AG09309 (cell line): ENCODE measurements around the gene PES1.
A peak's percentile ranks its signal among the peaks of the same experiment; 100 is the strongest.

Source experiments
- DNase-seq: peaks from one replicate; pipeline ENCODE4 v3.0.0-alpha.2; 2010; ENCODE audit warnings: low read depth
- H3K4me3 ChIP-seq: 2 replicates; pipeline ENCODE4 v1.5.1; 2011; ENCODE audit warnings: mild to moderate bottlenecking, low read depth, low read length, moderate library complexity; ENCODE audit not compliant: control insufficient read depth
- CTCF ChIP-seq: IDR thresholded peaks from 2 replicates; pipeline ENCODE4 v1.5.1; 2011; ENCODE audit warnings: mild to moderate bottlenecking, low read depth, low read length, inconsistent platforms; ENCODE audit not compliant: insufficient read depth, control insufficient read depth; ENCODE audit errors: missing control alignments

The PES1 gene

DNA sequence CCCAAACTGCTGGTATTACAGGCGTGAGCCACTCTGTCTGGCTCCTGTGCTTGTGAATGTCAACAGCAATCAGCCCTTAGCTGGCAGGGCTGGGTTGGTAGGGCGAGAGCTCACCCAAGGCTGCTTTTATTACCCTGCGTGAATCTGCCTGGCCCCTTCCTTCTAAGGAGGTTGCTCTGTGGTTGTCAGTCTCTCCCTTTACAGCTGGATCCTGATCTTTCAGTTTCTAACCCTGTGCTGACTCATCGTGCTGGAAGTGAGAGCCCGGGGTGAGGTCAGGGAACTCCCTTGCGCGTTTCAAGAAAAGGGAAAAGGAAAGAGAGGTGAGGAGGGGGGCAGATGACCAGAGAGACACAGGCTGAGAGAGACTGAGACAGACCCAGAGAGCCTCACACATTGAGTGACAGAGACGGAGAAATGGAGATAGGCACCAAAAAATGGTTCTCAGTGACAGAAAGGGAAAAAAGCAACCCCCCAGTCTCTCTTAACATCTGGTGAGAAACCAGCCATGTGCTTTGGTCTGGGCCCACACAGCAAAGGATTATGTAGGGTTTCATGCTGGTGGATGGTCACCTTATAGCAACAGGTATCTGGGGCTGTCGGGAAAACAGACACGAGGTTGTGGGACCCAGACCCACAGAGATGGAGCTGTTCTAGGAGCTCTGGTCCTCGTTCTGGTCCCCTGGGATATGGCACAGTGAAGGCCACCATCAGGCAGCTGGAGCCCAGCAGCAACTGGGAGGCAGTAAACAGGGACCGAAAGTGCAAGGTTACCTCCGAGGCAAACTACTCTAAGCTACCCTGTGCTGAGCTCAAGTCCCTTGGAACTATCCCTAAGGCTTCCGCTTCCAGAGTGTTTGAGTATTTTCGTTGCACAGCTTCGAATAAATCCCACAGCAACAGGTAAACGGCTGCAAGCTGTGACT is 17.8 kb upstream of the PES1 start:
- no peak overlapping the region for H3K4me3 ChIP-seq
- peak; percentile 52 for DNase-seq
- no peak for TF ChIP-seq CTCF

DNA sequence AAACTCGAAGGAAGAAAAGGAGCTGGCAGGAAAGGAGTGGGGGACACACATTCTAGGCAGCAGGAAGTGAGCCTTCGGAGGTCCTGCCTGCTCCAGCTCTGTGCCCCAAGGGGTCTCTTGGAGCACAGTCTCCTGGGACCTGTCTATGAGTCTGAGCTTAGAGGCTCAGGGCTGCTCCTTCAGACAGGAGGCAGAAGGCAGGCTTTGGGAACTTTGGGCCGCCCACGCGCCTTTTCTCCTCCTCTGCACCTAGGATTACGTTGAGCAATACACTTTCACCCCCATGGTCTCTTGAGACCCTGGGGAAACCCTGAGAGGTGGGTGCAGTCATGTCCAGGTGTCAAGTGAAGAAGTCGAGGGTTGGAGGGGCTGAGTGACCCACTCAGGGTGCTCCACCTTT is 16.2 kb upstream of the PES1 start:
- DNase-seq, result no peak
- no peak for TF ChIP-seq CTCF
- H3K4me3 ChIP-seq, result no peak overlapping the region

- no peak for TF ChIP-seq CTCF
- H3K4me3 ChIP-seq, result peak overlapping the region; percentile 69
- no peak for DNase-seq
These were observed 15.7 kb upstream of the PES1 start for GRCh38 chr22:30607300-30607930.

DNA sequence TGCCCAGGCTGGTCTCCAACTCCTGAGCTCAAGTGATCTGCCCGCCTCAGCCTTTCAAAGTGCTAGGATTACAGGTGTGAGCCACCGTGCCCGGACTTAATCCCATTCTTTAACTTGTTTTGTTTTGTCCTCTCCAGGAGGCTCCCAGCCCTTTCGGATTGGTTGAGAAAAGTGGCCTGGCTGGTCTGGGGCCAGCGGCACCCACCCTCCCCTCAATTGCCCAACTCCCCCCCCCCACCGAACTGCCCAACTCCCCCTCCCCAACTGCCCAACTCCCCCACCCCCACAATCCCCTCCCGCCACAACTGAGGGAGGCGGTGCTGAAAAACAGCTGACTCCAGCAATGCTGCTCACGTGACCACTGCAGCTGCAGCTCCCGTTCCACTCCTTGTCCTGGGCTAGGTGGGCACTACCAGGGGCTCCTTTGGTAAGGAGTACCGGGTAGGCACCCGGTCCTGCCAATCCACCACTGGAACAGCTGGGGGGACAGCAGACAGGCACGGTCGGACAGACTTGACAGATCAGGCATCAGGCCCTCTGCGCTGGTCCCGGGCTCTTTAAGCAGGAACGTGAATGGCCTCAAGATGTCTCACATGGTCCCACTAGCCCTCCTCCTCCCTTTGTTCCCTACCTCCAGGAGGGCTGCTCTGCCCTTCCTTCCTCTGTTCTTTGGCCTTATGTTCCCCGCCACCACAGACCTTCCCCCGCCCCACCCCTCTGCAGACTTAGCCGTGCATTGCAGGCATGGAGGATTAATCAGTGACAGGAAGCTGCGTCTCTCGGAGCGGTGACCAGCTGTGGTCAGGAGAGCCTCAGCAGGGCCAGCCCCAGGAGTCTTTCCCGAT is 15.0 kb upstream of the PES1 start, which contains the start of gene TCN2:
Gene TCN2 (plus strand): TSS at position 720 of the 845 bp plus-strand sequence. CDS start 158 bp downstream, outside the sequence.
- DNase-seq, result no peak
- TF ChIP-seq CTCF, result no peak
- peak within 1 kb of the TSS; percentile 69 for H3K4me3 ChIP-seq

GRCh38 chr22:30605449-30606110 is 13.9 kb upstream of the PES1 start:
- DNase-seq, result no peak
- TF ChIP-seq CTCF, result peak; percentile 81
- no peak overlapping the region for H3K4me3 ChIP-seq

DNA sequence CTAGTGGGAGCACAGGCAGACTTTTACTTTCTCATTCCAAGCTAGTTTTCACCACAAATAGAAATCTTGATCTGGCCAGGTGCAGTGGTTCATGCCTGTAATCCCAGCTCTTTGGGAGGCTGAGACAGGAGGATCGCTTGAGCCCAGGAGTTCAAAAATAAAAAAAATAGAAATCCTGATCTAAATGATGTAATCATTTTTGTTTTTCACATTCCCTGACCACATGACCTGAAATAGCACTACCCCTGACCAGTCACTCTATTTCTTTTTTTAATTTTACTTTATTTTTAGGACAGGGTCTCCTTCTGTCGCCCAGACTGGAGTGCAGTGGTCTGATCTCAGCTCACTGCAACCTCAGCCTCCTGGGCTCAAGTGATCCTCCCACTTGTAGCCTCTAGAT is 13.0 kb upstream of the PES1 start:
- no peak for DNase-seq
- H3K4me3 ChIP-seq, result no peak overlapping the region
- TF ChIP-seq CTCF, result no peak
